Panc1 (cell line): ENCODE data around the gene OR52D1. TPM values are rescaled to one million over a fixed set of nuclear protein-coding genes. Genes with fewer than 3 reads are reported as not detected.

Experiments used
- ATAC-seq: fragments of 200-7000 bp; cut with Tn5 transposase; 2 replicates; pipeline ENCODE4 v1.9.1; 2020; ENCODE audit warnings: mild to moderate bottlenecking, moderate library complexity
- BruUV-seq: library from RNA; stranded (reverse); fragments of 400-500 nt; replicated peaks from 2 replicates; lab custom pipeline; 2021; lab: Mats Ljungman, UMichigan
- CTCF ChIA-PET: fragments of 300-600 bp; sonication (Branson Sonifier 250); formaldehyde crosslinking; loops from one replicate; lab custom pipeline; 2022; ENCODE audit warnings: antibody characterized with exemption; lab: Charles Lee
- POLR2A ChIA-PET: fragments of 300-600 bp; sonication (Branson Sonifier 250); formaldehyde crosslinking; loops from one replicate; lab custom pipeline; 2022; ENCODE audit warnings: antibody characterized with exemption; lab: Charles Lee
- DNase-seq: peaks from one replicate; pipeline ENCODE4 v3.0.0-alpha.2; 2010; ENCODE audit warnings: low read depth, low spot score
- H3K27ac ChIP-seq: 2 replicates; pipeline ENCODE4 v1.5.1; 2011; ENCODE audit warnings: mild to moderate bottlenecking, low read length, inconsistent platforms
- H3K27me3 ChIP-seq: fragments of 200-500 bp; sonication (Bioruptor generic); 2 replicates; pipeline ENCODE4 v1.6.0; 2014; ENCODE audit warnings: low read length, inconsistent platforms; ENCODE audit not compliant: control insufficient read depth, insufficient read depth
- H3K36me3 ChIP-seq: fragments of 200-500 bp; sonication (Bioruptor generic); 2 replicates; pipeline ENCODE4 v1.5.1; 2014; ENCODE audit warnings: inconsistent platforms, mild to moderate bottlenecking, low read length, moderate library complexity; ENCODE audit not compliant: control insufficient read depth, insufficient read depth
- H3K4me1 ChIP-seq: 2 replicates; pipeline ENCODE4 v1.5.1; 2011; ENCODE audit warnings: inconsistent platforms, mild to moderate bottlenecking, low read length, moderate library complexity; ENCODE audit not compliant: control insufficient read depth, insufficient read depth
- H3K4me3 ChIP-seq, 2 experiments: 2 replicates each; pipeline ENCODE4 v1.5.1; 2011 to 2012; ENCODE audit warnings: low read depth in 2 of 2, low read length in 2 of 2, mild to moderate bottlenecking in 2 of 2, inconsistent platforms in 1 of 2, moderate library complexity in 1 of 2
- H3K9me3 ChIP-seq: fragments of 200-500 bp; sonication (Bioruptor generic); 2 replicates; pipeline ENCODE4 v1.5.1; 2014; ENCODE audit warnings: low read depth, mild to moderate bottlenecking, inconsistent platforms, low read length, moderate library complexity; ENCODE audit not compliant: control insufficient read depth, insufficient read depth
- CTCF ChIP-seq: fragments of 450-650 bp; IDR thresholded peaks from 2 replicates; pipeline ENCODE4 v1.5.1; 2017; ENCODE audit warnings: mild to moderate bottlenecking
- POLR2AphosphoS5 ChIP-seq: IDR thresholded peaks from 2 replicates; pipeline ENCODE4 v1.6.1; 2012; ENCODE audit warnings: mild to moderate bottlenecking, low read depth, low read length, moderate library complexity
- REST ChIP-seq, 2 experiments: IDR thresholded peaks; 2 replicates each; pipeline ENCODE4 v1.6.1; 2011 to 2012; ENCODE audit warnings: low read depth in 2 of 2, control low read depth in 1 of 2, low read length in 1 of 2, mild to moderate bottlenecking in 1 of 2, moderate library complexity in 1 of 2; ENCODE audit not compliant: insufficient read depth in 1 of 2
- SIN3A ChIP-seq: IDR thresholded peaks from 2 replicates; pipeline ENCODE4 v1.6.1; 2012; ENCODE audit warnings: low read depth, mild to moderate bottlenecking, low read length, moderate library complexity, borderline replicate concordance; ENCODE audit not compliant: insufficient read depth
- TCF7L2 ChIP-seq: IDR thresholded peaks from 2 replicates; pipeline ENCODE4 v1.6.1; 2011; ENCODE audit warnings: mild to moderate bottlenecking, low read depth, low read length, inconsistent platforms
- in situ Hi-C: cut with HindIII; loops from 2 replicates; pipeline ENCODE4 v1.10.0; 2016; ENCODE audit warnings: low sequenced_read_pairs, low pct_unique_long_range_greater_than_20kb
- intact Hi-C: fragments of 100-400 bp; cut with micrococcal nuclease; formaldehyde crosslinking; loops from one replicate; pipeline ENCODE4 v1.10.0; 2022; ENCODE audit not compliant: unreplicated experiment
- total RNA-seq: library from RNA; stranded (reverse); gene quantifications from one replicate; pipeline ENCODE4 v1.2.1, GENCODE V29; 2021; ENCODE audit not compliant: unreplicated experiment

The OR52D1 gene
- total RNA-seq, 1 experiment from 2014 or later = not detected

- H3K36me3 ChIP-seq = no peaks in the 10 kb centered on the region
- DNase-seq = no peak
- ChIA-PET POLR2A (no interaction called here), CTCF (no interaction called here)
- H3K4me3 ChIP-seq = no peak overlapping the region
- no peaks in the 10 kb centered on the region for H3K27me3 ChIP-seq
- BruUV-seq = no TSS peak
- no peaks in the 10 kb centered on the region for H3K4me1 ChIP-seq
- no peaks in the 10 kb centered on the region for H3K9me3 ChIP-seq
- intact Hi-C loops = no loop called here
- TF ChIP-seq CTCF = no peak
- ATAC-seq = no peak
- in situ Hi-C loops = no loop called here
- H3K27ac ChIP-seq = no peak overlapping the region
These were observed 27.4 kb upstream of the OR52D1 start for GRCh38 chr11:5460983-5461621.

DNA sequence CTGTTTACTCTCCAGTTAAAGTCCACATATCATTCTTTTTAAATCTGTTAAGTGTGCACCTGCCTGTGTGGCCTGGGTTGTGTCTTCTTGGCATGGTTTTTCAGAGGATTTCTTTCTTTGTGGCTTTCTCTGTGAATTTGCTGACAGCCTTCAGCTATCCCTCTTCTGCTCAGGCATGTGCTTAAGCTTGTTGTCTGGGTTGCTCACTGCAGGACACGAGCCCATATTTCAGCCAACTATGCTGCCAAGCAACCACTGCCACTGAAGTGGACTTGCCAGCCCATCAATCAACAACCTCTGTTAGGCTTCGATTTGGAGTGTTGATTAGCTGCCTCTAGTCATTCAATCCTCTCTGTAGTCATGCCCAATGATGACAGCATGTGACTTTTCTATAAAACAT, 21.0 kb upstream of the OR52D1 start:
- in situ Hi-C loops (no loop called here), intact Hi-C loops (no loop called here)
- Histone ChIP-seq H3K4me1 (no peaks in the 10 kb centered on the region), H3K27ac (no peak overlapping the region), H3K4me3 (no peak overlapping the region), H3K27me3 (peaks cover 5% of the 10 kb centered on the region), H3K9me3 (no peaks in the 10 kb centered on the region), H3K36me3 (no peaks in the 10 kb centered on the region)
- CTCF ChIA-PET = no interaction called here
- POLR2A ChIA-PET = no interaction called here
- DNase-seq = no peak
- TF ChIP-seq SIN3A (no peak), TCF7L2 (no peak), POLR2AphosphoS5 (no peak), REST (IDR thresholded peaks at IDR 0.05; ENCODE audit: insufficient read depth in 1 of 2, low read depth in 2 of 2, low read length in 1 of 2) (no peak), CTCF (no peak)
- no peak for ATAC-seq
- BruUV-seq = no TSS peak
